K562 (cell line): ENCODE measurements around the gene TSC1. TPM values are rescaled to one million over a fixed set of nuclear protein-coding genes. Genes with fewer than 3 reads are reported as not detected.

ENCODE experiments used
- BRD4 ChIP-seq: fragments of 200-600 bp; sonication (generic); IDR thresholded peaks from 2 replicates; pipeline ENCODE4 v1.6.1; 2017; ENCODE audit warnings: inconsistent platforms
- CBFA2T2 ChIP-seq: fragments of 450-650 bp; conservative IDR thresholded peaks from 2 replicates; pipeline ENCODE4 v1.6.1; 2017; ENCODE audit warnings: mild to moderate bottlenecking
- EHMT2 ChIP-seq: fragments of 450-650 bp; IDR thresholded peaks from 2 replicates; pipeline ENCODE4 v1.6.1; 2018; ENCODE audit warnings: antibody characterized with exemption
- FOXP1 ChIP-seq: sonication (generic); formaldehyde crosslinking; IDR thresholded peaks from 2 replicates; pipeline ENCODE4 v1.8.0; 2022; ENCODE audit warnings: mild to moderate bottlenecking, missing genetic modification reagents
- HDAC1 ChIP-seq, 2 experiments: fragments of 450-650 bp; IDR thresholded peaks; 2 replicates each; pipeline ENCODE4 v1.6.1; 2016 to 2017; ENCODE audit warnings: inconsistent platforms in 1 of 2, mild to moderate bottlenecking in 1 of 2, moderate library complexity in 1 of 2
- HDGF ChIP-seq: fragments of 450-650 bp; IDR thresholded peaks from 2 replicates; pipeline ENCODE4 v1.6.1; 2016
- HEY1 ChIP-seq: fragments of 250-450 bp; sonication (Bioruptor Pico); IDR thresholded peaks from 2 replicates; pipeline ENCODE4 v1.5.0; 2020; ENCODE audit warnings: mild to moderate bottlenecking, moderate library complexity, borderline replicate concordance
- KAT2B ChIP-seq: IDR thresholded peaks from one replicate; pipeline ENCODE4 v1.6.1; 2012; ENCODE audit warnings: low read depth, mild to moderate bottlenecking, control low read depth, inconsistent platforms, low read length, moderate library complexity
- LEF1 ChIP-seq: fragments of 450-650 bp; IDR thresholded peaks from 2 replicates; pipeline ENCODE4 v1.6.1; 2016; ENCODE audit warnings: mild to moderate bottlenecking
- MAFK ChIP-seq: IDR thresholded peaks from 2 replicates; pipeline ENCODE4 v1.6.1; 2011; ENCODE audit warnings: low read length, improper control_type of control experiment
- NR2C1 ChIP-seq, 2 experiments: fragments of 450-650 bp; IDR thresholded peaks; 2 replicates each; pipeline ENCODE4 v1.6.1; 2017; ENCODE audit warnings: mild to moderate bottlenecking in 2 of 2, antibody characterized with exemption in 1 of 2, inconsistent platforms in 1 of 2, missing compliant biosample characterization in 1 of 2, missing genetic modification characterization in 1 of 2
- PHB2 ChIP-seq: fragments of 450-650 bp; IDR thresholded peaks from 2 replicates; pipeline ENCODE4 v1.6.1; 2017; ENCODE audit warnings: low read depth
- PHF8 ChIP-seq: fragments of 200-600 bp; sonication (generic); IDR thresholded peaks from 2 replicates; pipeline ENCODE4 v1.6.1; 2012; ENCODE audit warnings: mixed run types, mild to moderate bottlenecking, inconsistent platforms, low read length, moderate library complexity, borderline replicate concordance
- PML ChIP-seq: IDR thresholded peaks from 2 replicates; pipeline ENCODE4 v1.6.1; 2012; ENCODE audit warnings: low read length, inconsistent platforms
- POLR2B ChIP-seq: fragments of 450-650 bp; IDR thresholded peaks from 2 replicates; pipeline ENCODE4 v1.6.1; 2018; ENCODE audit warnings: low read depth; ENCODE audit not compliant: partially characterized antibody
- RFX5 ChIP-seq: IDR thresholded peaks from 2 replicates; pipeline ENCODE4 v1.6.1; 2011; ENCODE audit warnings: low read depth, mild to moderate bottlenecking, improper control_type of control experiment, low read length
- SIRT6 ChIP-seq: IDR thresholded peaks from one replicate; pipeline ENCODE4 v1.6.1; 2012; ENCODE audit warnings: low read depth, mild to moderate bottlenecking, control low read depth, inconsistent platforms, low read length, moderate library complexity
- SMC3 ChIP-seq: conservative IDR thresholded peaks from 2 replicates; pipeline ENCODE4 v1.6.1; 2011; ENCODE audit warnings: low read depth, low read length, improper control_type of control experiment; ENCODE audit not compliant: insufficient read depth
- WHSC1 ChIP-seq: IDR thresholded peaks from one replicate; pipeline ENCODE4 v1.6.1; 2012; ENCODE audit warnings: low read length, control low read depth, inconsistent platforms
- ZFP30 ChIP-seq: fragments of 250-450 bp; sonication (Bioruptor Pico); IDR thresholded peaks from 2 replicates; pipeline ENCODE4 v1.8.0; 2022; ENCODE audit warnings: moderate library complexity, mild to moderate bottlenecking, inconsistent platforms, borderline replicate concordance
- ZNF316 ChIP-seq: fragments of 450-650 bp; IDR thresholded peaks from 2 replicates; pipeline ENCODE4 v1.6.1; 2016
- ZNF584 ChIP-seq: fragments of 200-800 bp; sonication (Bioruptor generic); IDR thresholded peaks from 2 replicates; pipeline ENCODE4 v1.6.1; 2016; ENCODE audit warnings: low read depth, mild to moderate bottlenecking, missing genetic modification characterization, missing compliant biosample characterization
- ZZZ3 ChIP-seq: fragments of 450-650 bp; IDR thresholded peaks from 2 replicates; pipeline ENCODE4 v1.6.1; 2016; ENCODE audit warnings: antibody characterized with exemption, mild to moderate bottlenecking, moderate library complexity
- polyA plus RNA-seq, 8 experiments: library from polyadenylated mRNA; depleted of rRNA in 4 of 8; stranded (reverse) in 5 of 8; unstranded in 3 of 8; fragments of >200 nt; fragmentation: Nextera tagmentation in 2 of 8; fragmentation: Illumina TruSeq in 1 of 8; extraction: Ambion mirVana in 2 of 8; extraction: Trizol in 1 of 8; gene quantifications; 2 replicates each; pipeline versions ENCODE4 v1.2.1 to v1.2.3, GENCODE V29; 2011 to 2014; ENCODE audit warnings: inconsistent platforms in 1 of 8, missing spikeins in 1 of 8
- total RNA-seq, 7 experiments: library from RNA; depleted of rRNA in 6 of 7; stranded (reverse); fragments of >200 nt in 6 of 7; fragmentation: Illumina TruSeq in 2 of 7; extraction: Trizol in 2 of 7; gene quantifications; 2 replicates each; pipeline versions ENCODE4 v1.2.1 to v1.2.3, GENCODE V29; 2011 to 2021; ENCODE audit warnings: low replicate concordance in 1 of 7
- TF ChIP-seq, protein P1 (sequence below): sonication (generic); formaldehyde crosslinking; IDR thresholded peaks from 2 replicates; pipeline ENCODE4 v1.4.0; 2020; ENCODE audit warnings: mild to moderate bottlenecking, missing genetic modification reagents
- TF ChIP-seq, protein P2 (sequence below): fragments of 250-450 bp; sonication (Bioruptor Pico); IDR thresholded peaks from 2 replicates; pipeline ENCODE4 v1.8.0; 2021; ENCODE audit warnings: borderline replicate concordance, mild to moderate bottlenecking, moderate library complexity; ENCODE audit not compliant: poor library complexity, severe bottlenecking
- TF ChIP-seq, protein P3 (sequence below): fragments of 250-450 bp; sonication (Bioruptor Pico); IDR thresholded peaks from 2 replicates; pipeline ENCODE4 v1.4.0; 2020
- TF ChIP-seq, protein P4 (sequence below): fragments of 250-450 bp; sonication (Bioruptor Pico); IDR thresholded peaks from 2 replicates; pipeline ENCODE4 v1.4.0; 2020; ENCODE audit warnings: borderline replicate concordance

The TSC1 gene
- total and polyA plus RNA-seq, 9 of the 15 experiments (the other 6 are each of a cell fraction or from before 2014, with no cell fraction given), result 6.9 to 37.6 (median 18.6) TPM

DNA sequence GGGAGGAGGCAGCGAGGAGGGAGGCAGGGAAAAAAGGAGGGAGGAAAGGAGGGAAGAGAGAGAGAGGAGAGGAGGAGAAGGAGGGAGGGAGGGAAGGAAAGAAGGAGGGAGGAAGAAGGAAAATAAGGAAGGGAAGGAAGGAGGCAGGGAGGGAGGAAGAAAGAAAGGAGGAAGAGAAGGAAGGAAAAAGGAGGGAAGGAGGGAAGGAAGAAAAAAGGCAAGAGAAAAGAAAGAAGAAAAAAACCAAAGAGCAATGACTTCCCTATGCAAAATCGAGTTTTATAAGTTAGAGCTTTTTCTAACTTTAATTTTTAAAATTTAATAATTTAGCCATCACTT lies 33.7 kb upstream of the TSC1 start (continued):
- TF ChIP-seq, protein P1, sequence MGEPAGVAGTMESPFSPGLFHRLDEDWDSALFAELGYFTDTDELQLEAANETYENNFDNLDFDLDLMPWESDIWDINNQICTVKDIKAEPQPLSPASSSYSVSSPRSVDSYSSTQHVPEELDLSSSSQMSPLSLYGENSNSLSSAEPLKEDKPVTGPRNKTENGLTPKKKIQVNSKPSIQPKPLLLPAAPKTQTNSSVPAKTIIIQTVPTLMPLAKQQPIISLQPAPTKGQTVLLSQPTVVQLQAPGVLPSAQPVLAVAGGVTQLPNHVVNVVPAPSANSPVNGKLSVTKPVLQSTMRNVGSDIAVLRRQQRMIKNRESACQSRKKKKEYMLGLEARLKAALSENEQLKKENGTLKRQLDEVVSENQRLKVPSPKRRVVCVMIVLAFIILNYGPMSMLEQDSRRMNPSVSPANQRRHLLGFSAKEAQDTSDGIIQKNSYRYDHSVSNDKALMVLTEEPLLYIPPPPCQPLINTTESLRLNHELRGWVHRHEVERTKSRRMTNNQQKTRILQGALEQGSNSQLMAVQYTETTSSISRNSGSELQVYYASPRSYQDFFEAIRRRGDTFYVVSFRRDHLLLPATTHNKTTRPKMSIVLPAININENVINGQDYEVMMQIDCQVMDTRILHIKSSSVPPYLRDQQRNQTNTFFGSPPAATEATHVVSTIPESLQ (CRISPR knock-in tag), result no peak
- TF ChIP-seq ZZZ3 (no peak), HEY1 (no peak), PHB2 (peak; percentile 64; the same call in 1 of the 2 replicates), EHMT2 (peak; percentile 82), MAFK (no peak), PML (no peak), SMC3 (no peak), SIRT6 (no peak), NR2C1 (IDR thresholded peaks at IDR 0.05) (no peak), NR2C1 (tag; IDR thresholded peaks at IDR 0.05) (no peak), ZNF316 (peak; percentile 4; the same call in 1 of the 2 replicates), POLR2B (peak; percentile 12), LEF1 (no peak), KAT2B (no peak), FOXP1 (CRISPR knock-in tag) (no peak), HDGF (0 out of 2 replicates have a peak, but pooled peaks have one; percentile 69), WHSC1 (no peak), ZFP30 (CRISPR knock-in tag) (no peak), CBFA2T2 (no peak), BRD4 (no peak), RFX5 (no peak), PHF8 (no peak), HDAC1 (IDR thresholded peaks at IDR 0.05) (peak in 1 of 2 experiments; percentile 12; a peak in 2 of 4 replicates), ZNF584 (CRISPR knock-in tag) (no peak)
- TF ChIP-seq, protein P2, sequence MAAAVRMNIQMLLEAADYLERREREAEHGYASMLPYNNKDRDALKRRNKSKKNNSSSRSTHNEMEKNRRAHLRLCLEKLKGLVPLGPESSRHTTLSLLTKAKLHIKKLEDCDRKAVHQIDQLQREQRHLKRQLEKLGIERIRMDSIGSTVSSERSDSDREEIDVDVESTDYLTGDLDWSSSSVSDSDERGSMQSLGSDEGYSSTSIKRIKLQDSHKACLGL (CRISPR knock-in tag), result no peak
- TF ChIP-seq, protein P3, sequence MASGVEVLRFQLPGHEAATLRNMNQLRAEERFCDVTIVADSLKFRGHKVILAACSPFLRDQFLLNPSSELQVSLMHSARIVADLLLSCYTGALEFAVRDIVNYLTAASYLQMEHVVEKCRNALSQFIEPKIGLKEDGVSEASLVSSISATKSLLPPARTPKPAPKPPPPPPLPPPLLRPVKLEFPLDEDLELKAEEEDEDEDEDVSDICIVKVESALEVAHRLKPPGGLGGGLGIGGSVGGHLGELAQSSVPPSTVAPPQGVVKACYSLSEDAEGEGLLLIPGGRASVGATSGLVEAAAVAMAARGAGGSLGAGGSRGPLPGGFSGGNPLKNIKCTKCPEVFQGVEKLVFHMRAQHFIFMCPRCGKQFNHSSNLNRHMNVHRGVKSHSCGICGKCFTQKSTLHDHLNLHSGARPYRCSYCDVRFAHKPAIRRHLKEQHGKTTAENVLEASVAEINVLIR (CRISPR knock-in tag), result no peak
- TF ChIP-seq, protein P4, sequence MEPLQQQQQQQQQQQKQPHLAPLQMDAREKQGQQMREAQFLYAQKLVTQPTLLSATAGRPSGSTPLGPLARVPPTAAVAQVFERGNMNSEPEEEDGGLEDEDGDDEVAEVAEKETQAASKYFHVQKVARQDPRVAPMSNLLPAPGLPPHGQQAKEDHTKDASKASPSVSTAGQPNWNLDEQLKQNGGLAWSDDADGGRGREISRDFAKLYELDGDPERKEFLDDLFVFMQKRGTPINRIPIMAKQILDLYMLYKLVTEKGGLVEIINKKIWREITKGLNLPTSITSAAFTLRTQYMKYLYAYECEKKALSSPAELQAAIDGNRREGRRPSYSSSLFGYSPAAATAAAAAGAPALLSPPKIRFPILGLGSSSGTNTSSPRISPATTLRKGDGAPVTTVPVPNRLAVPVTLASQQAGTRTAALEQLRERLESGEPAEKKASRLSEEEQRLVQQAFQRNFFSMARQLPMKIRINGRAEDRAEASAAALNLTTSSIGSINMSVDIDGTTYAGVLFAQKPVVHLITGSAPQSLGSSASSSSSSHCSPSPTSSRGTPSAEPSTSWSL, result no peak
